HepG2 (cell line): ENCODE results near the gene RNH1. TPM values are rescaled to one million over a fixed set of nuclear protein-coding genes. Genes with fewer than 3 reads are reported as not detected.

ENCODE experiments used
- ATAC-seq: fragments of 200-7000 bp; cut with Tn5 transposase; 3 replicates; pipeline ENCODE4 v1.9.1; 2020; ENCODE audit warnings: mild to moderate bottlenecking, moderate library complexity
- BruUV-seq: library from RNA; stranded (reverse); fragments of 400-500 nt; replicated peaks from 2 replicates; lab custom pipeline; 2021; lab: Mats Ljungman, UMichigan
- CTCF ChIA-PET: fragments of 300-600 bp; formaldehyde crosslinking; extraction: SDS; loops from one replicate; lab custom pipeline; 2021; ENCODE audit warnings: low total read pairs, inconsistent platforms, low intra/inter-chr PET ratio; lab: Yijun Ruan, JAX
- POLR2A ChIA-PET: fragments of 350-600 bp; sonication (Branson Sonifier 250); formaldehyde crosslinking; loops from one replicate; lab custom pipeline; 2020; ENCODE audit warnings: antibody characterized with exemption, inconsistent platforms; lab: Yijun Ruan, JAX
- DNase-seq: peaks from one replicate; pipeline ENCODE4 v3.0.0-alpha.2; 2015; ENCODE audit warnings: low spot score
- FAIRE-seq: peaks from 3 replicates; lab custom pipeline; 2011; peaks lifted over from hg19 to GRCh38; lab: Jason Lieb, UNC
- H2AFZ ChIP-seq: one replicate; pipeline ENCODE4 v1.6.1; 2011; ENCODE audit warnings: low read length, inconsistent platforms
- H3K27ac ChIP-seq: fragments of 300-600 bp; 3 replicates; pipeline ENCODE4 v1.8.0; 2011; ENCODE audit warnings: mixed run types, mild to moderate bottlenecking, mixed read lengths, low read length, inconsistent platforms; ENCODE audit not compliant: insufficient read depth; ENCODE audit errors: extremely low read length
- H3K27me3 ChIP-seq, 2 experiments: fragments of 200-600 bp in 1 of 2; 2 replicates in 1 of 2; 3 replicates in 1 of 2; pipeline versions ENCODE4 v1.6.0 to v1.8.0; 2011; ENCODE audit warnings: low read length in 2 of 2, mild to moderate bottlenecking in 2 of 2, moderate library complexity in 2 of 2, inconsistent platforms in 1 of 2; ENCODE audit not compliant: insufficient read depth in 2 of 2, control insufficient read depth in 1 of 2
- H3K36me3 ChIP-seq, 2 experiments: fragments of 200-600 bp in 1 of 2; replicated peaks in 1 of 2; 2 replicates in 1 of 2; 3 replicates in 1 of 2; pipeline versions ENCODE4 v1.5.1 to v1.8.0; 2011; ENCODE audit warnings: low read length in 2 of 2, inconsistent platforms in 1 of 2; ENCODE audit not compliant: insufficient read depth in 2 of 2, control insufficient read depth in 1 of 2
- H3K4me1 ChIP-seq: 2 replicates; pipeline ENCODE4 v1.5.1; 2012; ENCODE audit warnings: low read length, inconsistent platforms; ENCODE audit not compliant: insufficient read depth
- H3K4me2 ChIP-seq: 2 replicates; pipeline ENCODE4 v1.6.0; 2011; ENCODE audit warnings: low read depth, low read length, inconsistent platforms
- H3K4me3 ChIP-seq, 3 experiments: fragments of 200-600 bp in 1 of 3; sonication (generic), shearing (Covaris generic) in 1 of 3; replicated peaks in 1 of 3; 2 replicates each; pipeline ENCODE4 v1.5.1; 2011 to 2016; ENCODE audit warnings: low read length in 3 of 3, inconsistent platforms in 2 of 3, low read depth in 2 of 3, mild to moderate bottlenecking in 2 of 3, control low read depth in 1 of 3, mixed read lengths in 1 of 3; ENCODE audit not compliant: insufficient read depth in 1 of 3
- H3K79me2 ChIP-seq: one replicate; pipeline ENCODE4 v1.6.1; 2011; ENCODE audit warnings: low read length, inconsistent platforms; ENCODE audit not compliant: insufficient read depth
- H3K9ac ChIP-seq: 2 replicates; pipeline ENCODE4 v1.6.0; 2011; ENCODE audit warnings: mild to moderate bottlenecking, low read depth, low read length, inconsistent platforms; ENCODE audit not compliant: insufficient read depth
- H3K9me3 ChIP-seq: 2 replicates; pipeline ENCODE4 v1.5.1; 2012; ENCODE audit warnings: mild to moderate bottlenecking, low read length
- H4K20me1 ChIP-seq: 2 replicates; pipeline ENCODE4 v1.6.0; 2011; ENCODE audit warnings: inconsistent platforms, mild to moderate bottlenecking, low read length, moderate library complexity; ENCODE audit not compliant: insufficient read depth
- ARNTL ChIP-seq: sonication (generic); formaldehyde crosslinking; IDR thresholded peaks from 2 replicates; pipeline ENCODE4 v1.4.0; 2020; ENCODE audit warnings: mild to moderate bottlenecking, missing genetic modification reagents
- BHLHE40 ChIP-seq: IDR thresholded peaks from 2 replicates; pipeline ENCODE4 v1.6.1; 2011; ENCODE audit warnings: low read length, improper control_type of control experiment
- HMG20A ChIP-seq: IDR thresholded peaks from 2 replicates; pipeline ENCODE4 v1.6.1; 2016; ENCODE audit warnings: borderline replicate concordance
- KAT7 ChIP-seq: IDR thresholded peaks from 2 replicates; pipeline ENCODE4 v1.6.1; 2018; ENCODE audit warnings: borderline replicate concordance, missing compliant biosample characterization
- MAFF ChIP-seq: IDR thresholded peaks from 2 replicates; pipeline ENCODE4 v1.6.1; 2011; ENCODE audit warnings: low read depth, low read length, improper control_type of control experiment
- MXI1 ChIP-seq: IDR thresholded peaks from 3 replicates; pipeline ENCODE4 v1.6.1; 2012; ENCODE audit warnings: low read depth, low read length, inconsistent platforms, borderline replicate concordance
- SIX4 ChIP-seq: sonication (generic); formaldehyde crosslinking; IDR thresholded peaks from 2 replicates; pipeline ENCODE4 v1.4.0; 2020; ENCODE audit warnings: missing genetic modification reagents
- SMARCC2 ChIP-seq: fragments of 450-650 bp; IDR thresholded peaks from 2 replicates; pipeline ENCODE4 v1.6.1; 2017; ENCODE audit warnings: antibody characterized with exemption, mild to moderate bottlenecking
- ZGPAT ChIP-seq: IDR thresholded peaks from 2 replicates; pipeline ENCODE4 v1.6.1; 2016; ENCODE audit warnings: mild to moderate bottlenecking
- ZNF232 ChIP-seq: sonication (generic); formaldehyde crosslinking; IDR thresholded peaks from 2 replicates; pipeline ENCODE4 v1.4.0; 2020; ENCODE audit warnings: missing genetic modification reagents, borderline replicate concordance
- ZNF407 ChIP-seq: sonication (generic); formaldehyde crosslinking; IDR thresholded peaks from one replicate; pipeline ENCODE4 v1.5.1; 2020; ENCODE audit warnings: mild to moderate bottlenecking, missing genetic modification reagents; ENCODE audit errors: not compliant biosample characterization
- ZNF484 ChIP-seq: sonication (generic); formaldehyde crosslinking; IDR thresholded peaks from 2 replicates; pipeline ENCODE4 v1.5.1; 2020; ENCODE audit warnings: mild to moderate bottlenecking, low read depth, missing genetic modification reagents, borderline replicate concordance
- ZNF567 ChIP-seq: sonication (generic); formaldehyde crosslinking; IDR thresholded peaks from 2 replicates; pipeline ENCODE4 v1.8.1; 2023; ENCODE audit warnings: mild to moderate bottlenecking, missing genetic modification reagents, borderline replicate concordance
- ZNF660 ChIP-seq: sonication (generic); formaldehyde crosslinking; IDR thresholded peaks from 2 replicates; pipeline ENCODE4 v1.5.1; 2020; ENCODE audit warnings: mild to moderate bottlenecking, low read depth, missing genetic modification reagents, borderline replicate concordance
- ZNF772 ChIP-seq: sonication (generic); formaldehyde crosslinking; IDR thresholded peaks from 2 replicates; pipeline ENCODE4 v1.5.0; 2020; ENCODE audit warnings: mild to moderate bottlenecking, missing genetic modification reagents
- WGBS: methylation state at CpG from one replicate; pipeline ENCODE4 v1.1.6; 2017; ENCODE audit warnings: low lambda C conversion rate; 5-methylcytosine and 5-hydroxymethylcytosine counted together
- in situ Hi-C: cut with HindIII; loops from 2 replicates; pipeline ENCODE4 v1.10.0; 2017; ENCODE audit warnings: low pct_unique_long_range_greater_than_20kb; ENCODE audit not compliant: extremely low pct_ligation_motif_present
- intact Hi-C: fragments of 100-400 bp; cut with micrococcal nuclease; formaldehyde crosslinking; loops from one replicate; pipeline ENCODE4 v1.10.0; 2022; ENCODE audit not compliant: unreplicated experiment
- polyA plus RNA-seq, 8 experiments: library from polyadenylated mRNA; depleted of rRNA in 3 of 8; stranded (reverse) in 7 of 8; unstranded in 1 of 8; fragments of >200 nt; fragmentation: Illumina TruSeq in 4 of 8; extraction: Trizol in 4 of 8; gene quantifications; 2 replicates each; pipeline versions ENCODE4 v1.2.1 to v1.2.3, GENCODE V29; 2011 to 2016; ENCODE audit warnings: low read depth in 4 of 8, missing spikeins in 1 of 8, mixed read lengths in 1 of 8; ENCODE audit not compliant: insufficient read depth in 1 of 8
- total RNA-seq, 5 experiments: library from RNA; depleted of rRNA; stranded (reverse); fragments of >200 nt; fragmentation: Illumina TruSeq; extraction: Trizol; gene quantifications; 2 replicates each; pipeline ENCODE4 v1.2.3, GENCODE V29; 2016; ENCODE audit warnings: low read depth in 1 of 5

The RNH1 gene
- total and polyA plus RNA-seq, 2 of the 13 experiments (the other 11 are each of a cell fraction or from before 2014, with no cell fraction given): 36.0 to 74.1 TPM

GRCh38 chr11:486189-486588, 20.9 kb downstream of the RNH1 start:
- Histone ChIP-seq H3K4me3 (no peak overlapping the region), H3K79me2 (peaks cover 5% of the 10 kb centered on the region), H3K27ac (no peak overlapping the region), H3K4me1 (no peaks in the 10 kb centered on the region), H4K20me1 (no peaks in the 10 kb centered on the region), H3K36me3 (peaks cover 5 to 11% of the 10 kb centered on the region in 2 experiments; a peak in 1 of 5 replicates), H3K27me3 (no peaks in the 10 kb centered on the region), H3K9ac (no peak overlapping the region), H2AFZ (no peak overlapping the region), H3K4me2 (no peak overlapping the region), H3K9me3 (no peaks in the 10 kb centered on the region)
- no peak for ATAC-seq
- no TSS peak for BruUV-seq
- DNase-seq: no peak
- POLR2A ChIA-PET: no interaction called here
- 97% methylated on average over 15 of the region's 23 CpGs for WGBS
- in situ Hi-C loops (no loop called here), intact Hi-C loops (no loop called here)
- FAIRE-seq: no peak
- CTCF ChIA-PET: no interaction called here
- TF ChIP-seq ZNF232 (CRISPR knock-in tag) (no peak), SIX4 (no peak), SMARCC2 (no peak), MAFF (no peak), KAT7 (CRISPR knock-in tag) (no peak), HMG20A (no peak), ZNF772 (CRISPR knock-in tag) (no peak), ZGPAT (CRISPR knock-in tag) (no peak), ARNTL (no peak), ZNF407 (CRISPR knock-in tag) (no peak), ZNF660 (CRISPR knock-in tag) (no peak), ZNF567 (no peak), MXI1 (no peak), BHLHE40 (no peak), ZNF484 (CRISPR knock-in tag) (no peak)
